Thyroid gland (tissue), 4 donors: ENCODE data around the gene CAMTA1.

Source experiments
- CTCF ChIP-seq, 6 experiments: fragments of 200-600 bp in 3 of 6; fragments of 450-650 bp in 3 of 6; sonication (generic) in 3 of 6; IDR thresholded peaks; one replicate each; pipeline ENCODE4 v1.5.1; 2016 to 2019; ENCODE audit warnings: antibody characterized with exemption in 6 of 6, mild to moderate bottlenecking in 2 of 6, inconsistent platforms in 1 of 6, moderate library complexity in 1 of 6
- POLR2A ChIP-seq, 2 donors: fragments of 450-650 bp; IDR thresholded peaks; one replicate each; pipeline ENCODE4 v1.6.1; 2017; ENCODE audit warnings: antibody characterized with exemption in 2 of 2, mild to moderate bottlenecking in 2 of 2, moderate library complexity in 1 of 2

DNA sequence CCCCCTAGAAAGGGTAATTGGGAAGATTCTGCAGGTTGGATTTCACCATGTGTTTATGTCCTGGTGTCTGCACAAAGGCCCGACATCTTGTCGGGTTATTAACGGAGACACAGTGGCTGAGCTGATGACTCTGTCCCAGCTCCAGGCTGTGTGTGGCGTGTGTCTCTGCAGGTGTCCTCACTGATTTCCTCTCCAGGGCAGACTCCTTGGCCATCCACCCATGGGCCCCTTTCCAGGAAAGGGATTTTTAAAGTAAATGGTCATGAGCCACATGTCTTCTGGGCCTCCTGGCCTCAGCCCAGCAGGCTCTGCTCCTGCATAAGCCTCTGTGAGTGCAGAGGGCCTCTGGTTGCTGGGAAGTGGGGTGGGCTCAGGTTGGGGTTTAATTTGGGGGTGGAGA, 567.1 kb downstream of the CAMTA1 start:
- TF ChIP-seq CTCF (IDR thresholded peaks at IDR 0.05) (no peak), POLR2A (IDR thresholded peaks at IDR 0.05) (no peak)
